K562 (cell line): ENCODE data around the gene SELENOK. TPM values are rescaled to one million over a fixed set of nuclear protein-coding genes. Genes with fewer than 3 reads are reported as not detected.

Experiments used
- EP400 ChIP-seq: fragments of 450-650 bp; IDR thresholded peaks from 2 replicates; pipeline ENCODE4 v1.6.1; 2017; ENCODE audit warnings: antibody characterized with exemption, mild to moderate bottlenecking, moderate library complexity
- KDM5B ChIP-seq: fragments of 200-600 bp; sonication (generic); IDR thresholded peaks from 2 replicates; pipeline ENCODE4 v1.6.1; 2012; ENCODE audit warnings: low read depth, mild to moderate bottlenecking, moderate library complexity, low read length, control low read depth, inconsistent platforms; ENCODE audit not compliant: insufficient replicate concordance
- MAZ ChIP-seq, 2 experiments: fragments of 450-650 bp in 1 of 2; sonication (generic) in 1 of 2; formaldehyde crosslinking; IDR thresholded peaks in 1 of 2; conservative IDR thresholded peaks in 1 of 2; 2 replicates each; pipeline versions ENCODE4 v1.4.0 to v1.5.0; 2020; ENCODE audit warnings: mild to moderate bottlenecking in 1 of 2, missing genetic modification reagents in 1 of 2
- MEIS2 ChIP-seq: fragments of 450-650 bp; IDR thresholded peaks from 2 replicates; pipeline ENCODE4 v1.6.1; 2014; ENCODE audit warnings: mild to moderate bottlenecking; ENCODE audit not compliant: partially characterized antibody
- MYBL2 ChIP-seq, 2 experiments: fragments of 450-650 bp in 1 of 2; sonication (generic) in 1 of 2; formaldehyde crosslinking in 1 of 2; IDR thresholded peaks; 2 replicates each; pipeline versions ENCODE4 v1.6.1 to v1.8.1; 2017 to 2022; ENCODE audit warnings: borderline replicate concordance in 1 of 2, inconsistent platforms in 1 of 2, low read depth in 1 of 2, mild to moderate bottlenecking in 1 of 2, missing genetic modification reagents in 1 of 2, moderate library complexity in 1 of 2
- NFXL1 ChIP-seq: fragments of 450-650 bp; formaldehyde crosslinking; IDR thresholded peaks from 2 replicates; pipeline ENCODE4 v1.4.0; 2021; ENCODE audit warnings: mild to moderate bottlenecking
- NR2C2 ChIP-seq, 2 experiments: fragments of 200-800 bp in 1 of 2; sonication (Bioruptor generic) in 1 of 2; sonication (generic) in 1 of 2; formaldehyde crosslinking in 1 of 2; IDR thresholded peaks; 2 replicates each; pipeline versions ENCODE4 v1.6.1 to v1.8.0; 2016 to 2022; ENCODE audit warnings: mild to moderate bottlenecking in 1 of 2, missing compliant biosample characterization in 1 of 2, missing genetic modification characterization in 1 of 2, missing genetic modification reagents in 1 of 2
- POLR2A ChIP-seq: fragments of 450-650 bp; conservative IDR thresholded peaks from 2 replicates; pipeline ENCODE4 v1.6.1; 2016
- POLR2AphosphoS5 ChIP-seq: IDR thresholded peaks from 2 replicates; pipeline ENCODE4 v1.6.1; 2011; ENCODE audit warnings: mild to moderate bottlenecking, low read depth, low read length, moderate library complexity; ENCODE audit not compliant: control insufficient read depth, insufficient read depth
- RBFOX2 ChIP-seq: fragments of 200-400 bp; formaldehyde crosslinking; IDR thresholded peaks from 2 replicates; pipeline ENCODE4 v1.6.1; 2017; ENCODE audit warnings: low read depth, mild to moderate bottlenecking, low read length, moderate library complexity
- TBL1XR1 ChIP-seq, 2 experiments: IDR thresholded peaks; 2 replicates each; pipeline ENCODE4 v1.6.1; 2012; ENCODE audit warnings: improper control_type of control experiment in 2 of 2, low read length in 2 of 2, mild to moderate bottlenecking in 1 of 2
- ZNF785 ChIP-seq: fragments of 250-450 bp; sonication (Bioruptor Pico); IDR thresholded peaks from 2 replicates; pipeline ENCODE4 v1.4.0; 2020; ENCODE audit warnings: mild to moderate bottlenecking
- polyA plus RNA-seq, 8 experiments: library from polyadenylated mRNA; depleted of rRNA in 4 of 8; stranded (reverse) in 5 of 8; unstranded in 3 of 8; fragments of >200 nt; fragmentation: Nextera tagmentation in 2 of 8; fragmentation: Illumina TruSeq in 1 of 8; extraction: Ambion mirVana in 2 of 8; extraction: Trizol in 1 of 8; gene quantifications; 2 replicates each; pipeline versions ENCODE4 v1.2.1 to v1.2.3, GENCODE V29; 2011 to 2014; ENCODE audit warnings: inconsistent platforms in 1 of 8, missing spikeins in 1 of 8
- total RNA-seq, 7 experiments: library from RNA; depleted of rRNA in 6 of 7; stranded (reverse); fragments of >200 nt in 6 of 7; fragmentation: Illumina TruSeq in 2 of 7; extraction: Trizol in 2 of 7; gene quantifications; 2 replicates each; pipeline versions ENCODE4 v1.2.1 to v1.2.3, GENCODE V29; 2011 to 2021; ENCODE audit warnings: low replicate concordance in 1 of 7
- TF ChIP-seq, protein P1 (sequence below): sonication (generic); formaldehyde crosslinking; IDR thresholded peaks from 2 replicates; pipeline ENCODE4 v1.8.0; 2022; ENCODE audit warnings: mild to moderate bottlenecking, missing genetic modification reagents, borderline replicate concordance
- TF ChIP-seq, protein P2 (sequence below): fragments of 450-650 bp; IDR thresholded peaks from 2 replicates; pipeline ENCODE4 v1.7.1; 2018; ENCODE audit warnings: mild to moderate bottlenecking, low read depth; ENCODE audit not compliant: partially characterized antibody

Gene SELENOK
- total and polyA plus RNA-seq, 9 of the 15 experiments (the other 6 are each of a cell fraction or from before 2014, with no cell fraction given), result 18.3 to 164 (median 34.8) TPM

DNA sequence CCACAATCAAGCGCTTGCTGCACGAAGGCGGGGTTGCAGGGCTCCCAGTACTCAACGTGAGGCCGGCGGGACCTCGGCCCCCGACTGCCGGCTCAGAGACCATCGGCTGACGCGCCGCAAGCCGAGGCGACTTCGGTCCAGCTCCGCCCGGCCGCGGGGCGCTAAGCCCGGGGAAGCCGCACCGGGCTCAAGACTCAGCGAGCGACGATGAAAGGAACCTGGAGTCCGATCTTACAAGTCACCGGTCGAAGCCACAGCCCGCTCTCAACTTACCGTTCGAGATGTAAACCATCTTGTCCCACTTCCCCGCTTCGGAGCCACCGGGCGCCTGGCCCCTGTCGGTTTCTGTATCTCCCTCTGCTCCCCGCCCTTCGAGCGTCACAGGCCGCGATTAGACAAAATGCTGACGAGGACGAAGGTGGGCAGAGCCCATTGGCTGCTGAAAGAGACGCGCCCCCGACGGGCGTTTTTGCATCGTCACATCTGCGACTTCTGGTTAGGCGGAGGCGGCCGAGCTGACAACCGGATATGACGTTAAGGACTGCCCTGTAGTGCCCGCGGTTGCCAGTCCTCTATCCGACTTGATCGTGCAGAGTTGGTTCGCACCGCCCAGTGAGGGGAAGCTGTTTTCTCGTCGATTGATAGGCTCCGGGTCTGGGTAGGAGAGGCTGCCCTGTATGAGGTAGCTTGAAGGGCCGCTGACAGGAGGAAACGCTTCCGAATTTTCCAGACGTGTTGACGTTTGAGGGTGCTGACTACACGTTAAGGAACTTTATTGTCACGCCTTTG, at the start of gene SELENOK (continued):
- TF ChIP-seq NR2C2 (CRISPR knock-in tag; IDR thresholded peaks at IDR 0.05) (no peak), NR2C2 (tag; IDR thresholded peaks at IDR 0.05) (peak; percentile 56; the same call in 1 of the 2 replicates), ZNF785 (CRISPR knock-in tag) (no peak), MEIS2 (peak; percentile 68), RBFOX2 (peak; percentile 96), TBL1XR1 (IDR thresholded peaks at IDR 0.05; ENCODE audit: low read length in 2 of 2) (peak in 1 of 2 experiments; percentile 70; a peak in 2 of 4 replicates), POLR2A (peak; percentile 87), KDM5B (peak; percentile 66), NFXL1 (CRISPR knock-in tag) (no peak), MYBL2 (IDR thresholded peaks at IDR 0.05; ENCODE audit: low read depth) (peak; percentile 56; the same call in 1 of the 2 replicates), MYBL2 (CRISPR knock-in tag; IDR thresholded peaks at IDR 0.05; ENCODE audit: borderline replicate concordance) (no peak), MAZ (CRISPR knock-in tag; conservative IDR thresholded peaks at IDR 0.05 in 1 of 2, IDR thresholded peaks at IDR 0.05 in 1 of 2) (peak; percentile 52 to 53; a peak in 3 of 4 replicates), EP400 (peak; percentile 84), POLR2AphosphoS5 (peak; percentile 79)
- TF ChIP-seq, protein P1, sequence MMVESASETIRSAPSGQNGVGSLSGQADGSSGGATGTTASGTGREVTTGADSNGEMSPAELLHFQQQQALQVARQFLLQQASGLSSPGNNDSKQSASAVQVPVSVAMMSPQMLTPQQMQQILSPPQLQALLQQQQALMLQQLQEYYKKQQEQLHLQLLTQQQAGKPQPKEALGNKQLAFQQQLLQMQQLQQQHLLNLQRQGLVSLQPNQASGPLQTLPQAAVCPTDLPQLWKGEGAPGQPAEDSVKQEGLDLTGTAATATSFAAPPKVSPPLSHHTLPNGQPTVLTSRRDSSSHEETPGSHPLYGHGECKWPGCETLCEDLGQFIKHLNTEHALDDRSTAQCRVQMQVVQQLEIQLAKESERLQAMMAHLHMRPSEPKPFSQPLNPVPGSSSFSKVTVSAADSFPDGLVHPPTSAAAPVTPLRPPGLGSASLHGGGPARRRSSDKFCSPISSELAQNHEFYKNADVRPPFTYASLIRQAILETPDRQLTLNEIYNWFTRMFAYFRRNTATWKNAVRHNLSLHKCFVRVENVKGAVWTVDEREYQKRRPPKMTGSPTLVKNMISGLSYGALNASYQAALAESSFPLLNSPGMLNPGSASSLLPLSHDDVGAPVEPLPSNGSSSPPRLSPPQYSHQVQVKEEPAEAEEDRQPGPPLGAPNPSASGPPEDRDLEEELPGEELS, result no peak
- TF ChIP-seq, protein P2, sequence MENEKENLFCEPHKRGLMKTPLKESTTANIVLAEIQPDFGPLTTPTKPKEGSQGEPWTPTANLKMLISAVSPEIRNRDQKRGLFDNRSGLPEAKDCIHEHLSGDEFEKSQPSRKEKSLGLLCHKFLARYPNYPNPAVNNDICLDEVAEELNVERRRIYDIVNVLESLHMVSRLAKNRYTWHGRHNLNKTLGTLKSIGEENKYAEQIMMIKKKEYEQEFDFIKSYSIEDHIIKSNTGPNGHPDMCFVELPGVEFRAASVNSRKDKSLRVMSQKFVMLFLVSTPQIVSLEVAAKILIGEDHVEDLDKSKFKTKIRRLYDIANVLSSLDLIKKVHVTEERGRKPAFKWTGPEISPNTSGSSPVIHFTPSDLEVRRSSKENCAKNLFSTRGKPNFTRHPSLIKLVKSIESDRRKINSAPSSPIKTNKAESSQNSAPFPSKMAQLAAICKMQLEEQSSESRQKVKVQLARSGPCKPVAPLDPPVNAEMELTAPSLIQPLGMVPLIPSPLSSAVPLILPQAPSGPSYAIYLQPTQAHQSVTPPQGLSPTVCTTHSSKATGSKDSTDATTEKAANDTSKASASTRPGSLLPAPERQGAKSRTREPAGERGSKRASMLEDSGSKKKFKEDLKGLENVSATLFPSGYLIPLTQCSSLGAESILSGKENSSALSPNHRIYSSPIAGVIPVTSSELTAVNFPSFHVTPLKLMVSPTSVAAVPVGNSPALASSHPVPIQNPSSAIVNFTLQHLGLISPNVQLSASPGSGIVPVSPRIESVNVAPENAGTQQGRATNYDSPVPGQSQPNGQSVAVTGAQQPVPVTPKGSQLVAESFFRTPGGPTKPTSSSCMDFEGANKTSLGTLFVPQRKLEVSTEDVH, result peak; percentile 70
